ENCODE measurements around the gene DDX21.
"Not testable (repeated sequence)": the region's sequence is repeated elsewhere in the genome, so short reads cannot be mapped to it uniquely, and the experiment has no call there.

DDX21 gene

DNA sequence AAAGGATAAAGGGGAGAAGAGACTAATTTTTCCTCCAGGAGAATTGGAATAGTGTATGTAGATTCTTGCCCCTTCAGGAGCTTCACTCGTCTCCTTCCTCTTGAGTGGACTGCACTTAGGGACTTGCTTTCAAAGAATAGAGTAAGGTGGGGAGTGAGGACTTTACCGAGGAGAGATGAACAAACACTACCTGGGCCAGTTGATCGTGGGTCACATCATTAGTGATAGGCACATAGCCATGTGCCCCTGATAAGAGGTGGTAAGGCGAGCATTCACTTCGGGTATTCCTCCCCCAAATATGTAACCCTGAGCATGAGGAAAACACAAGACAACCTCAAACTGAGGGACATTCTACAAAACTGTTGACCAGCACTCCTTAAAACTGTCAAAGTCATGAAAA lies 18.0 kb downstream of the DDX21 start:
- TF ChIP-seq, protein P1, sequence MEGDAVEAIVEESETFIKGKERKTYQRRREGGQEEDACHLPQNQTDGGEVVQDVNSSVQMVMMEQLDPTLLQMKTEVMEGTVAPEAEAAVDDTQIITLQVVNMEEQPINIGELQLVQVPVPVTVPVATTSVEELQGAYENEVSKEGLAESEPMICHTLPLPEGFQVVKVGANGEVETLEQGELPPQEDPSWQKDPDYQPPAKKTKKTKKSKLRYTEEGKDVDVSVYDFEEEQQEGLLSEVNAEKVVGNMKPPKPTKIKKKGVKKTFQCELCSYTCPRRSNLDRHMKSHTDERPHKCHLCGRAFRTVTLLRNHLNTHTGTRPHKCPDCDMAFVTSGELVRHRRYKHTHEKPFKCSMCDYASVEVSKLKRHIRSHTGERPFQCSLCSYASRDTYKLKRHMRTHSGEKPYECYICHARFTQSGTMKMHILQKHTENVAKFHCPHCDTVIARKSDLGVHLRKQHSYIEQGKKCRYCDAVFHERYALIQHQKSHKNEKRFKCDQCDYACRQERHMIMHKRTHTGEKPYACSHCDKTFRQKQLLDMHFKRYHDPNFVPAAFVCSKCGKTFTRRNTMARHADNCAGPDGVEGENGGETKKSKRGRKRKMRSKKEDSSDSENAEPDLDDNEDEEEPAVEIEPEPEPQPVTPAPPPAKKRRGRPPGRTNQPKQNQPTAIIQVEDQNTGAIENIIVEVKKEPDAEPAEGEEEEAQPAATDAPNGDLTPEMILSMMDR (IDR thresholded peaks at IDR 0.05; ENCODE audit: low read depth, low read length): no peak
- no peak for DNase-seq (ENCODE audit: extremely low read depth, low read depth)

DNA sequence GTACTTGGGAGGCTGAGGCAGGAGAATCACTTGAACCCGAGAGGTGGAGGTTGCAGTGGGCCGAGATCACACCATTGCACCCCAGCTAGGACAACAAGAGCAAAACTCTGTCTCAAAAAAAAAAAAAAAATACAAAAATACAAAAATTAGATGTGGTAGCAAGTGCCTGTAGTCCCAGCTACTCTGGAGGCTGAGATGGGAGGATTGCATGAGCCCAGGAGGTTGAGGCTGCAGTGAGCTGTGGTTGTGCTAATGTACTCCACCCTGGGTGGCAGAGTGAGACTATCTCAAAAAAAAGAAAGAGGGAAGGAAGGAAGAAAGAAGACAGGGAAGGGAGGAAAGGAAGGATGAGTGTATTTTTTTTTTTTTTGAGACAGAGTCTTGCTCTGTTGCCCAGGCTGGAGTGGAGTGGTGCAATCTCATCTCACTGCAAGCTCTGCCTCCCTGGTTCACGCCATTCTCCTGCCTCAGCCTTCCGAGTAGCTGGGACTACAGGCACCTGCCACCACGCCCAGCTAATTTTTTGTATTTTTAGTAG lies 20.0 kb downstream of the DDX21 start:
- not testable (repeated sequence) for DNase-seq (ENCODE audit: extremely low read depth, low read depth)

DNA sequence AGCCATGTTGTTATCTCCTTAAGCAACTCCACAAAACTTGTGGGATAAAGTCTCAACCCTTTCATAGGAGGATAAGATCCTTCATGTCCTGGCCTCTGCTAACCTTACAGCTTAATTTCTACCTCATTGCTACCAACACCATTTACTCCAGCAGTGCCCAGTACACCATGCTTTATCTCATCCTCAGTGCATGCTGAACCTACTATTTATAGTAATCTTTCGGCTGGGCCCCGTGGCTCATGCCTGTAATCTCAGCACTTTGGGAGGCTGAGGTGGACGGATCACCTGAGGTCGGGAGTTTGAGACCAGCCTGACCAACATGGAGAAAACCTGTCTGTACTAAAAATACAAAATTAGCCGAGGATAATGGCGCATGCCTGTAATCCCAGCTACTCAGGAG lies 23.8 kb downstream of the DDX21 start:
- not testable (repeated sequence) for DNase-seq (ENCODE audit: extremely low read depth, low read depth)

DNA sequence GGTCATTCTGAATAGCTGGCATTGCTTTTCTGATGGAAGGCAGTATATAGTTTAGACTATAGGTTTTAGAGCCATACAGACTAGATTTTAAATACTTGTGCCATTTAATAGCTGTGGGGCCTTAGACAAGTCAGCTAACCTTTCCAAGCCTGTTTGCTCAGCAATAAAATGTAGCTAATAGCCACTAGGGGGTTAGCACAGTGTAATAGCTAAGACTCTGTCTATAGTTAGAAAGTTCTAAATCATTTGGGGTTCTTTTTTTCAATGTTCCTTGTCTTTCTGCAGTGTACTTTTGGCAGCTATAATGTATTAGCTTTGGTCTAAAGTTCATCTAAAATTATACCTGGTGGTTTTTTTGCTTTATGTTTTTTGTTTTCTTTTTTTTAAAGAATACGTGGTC lies 25.1 kb downstream of the DDX21 start:
- DNase-seq (ENCODE audit: extremely low read depth, low read depth): no peak
- TF ChIP-seq, protein P1 (IDR thresholded peaks at IDR 0.05; ENCODE audit: low read depth, low read length): peak; percentile 8; the same call in 1 of the 2 replicates

DNA sequence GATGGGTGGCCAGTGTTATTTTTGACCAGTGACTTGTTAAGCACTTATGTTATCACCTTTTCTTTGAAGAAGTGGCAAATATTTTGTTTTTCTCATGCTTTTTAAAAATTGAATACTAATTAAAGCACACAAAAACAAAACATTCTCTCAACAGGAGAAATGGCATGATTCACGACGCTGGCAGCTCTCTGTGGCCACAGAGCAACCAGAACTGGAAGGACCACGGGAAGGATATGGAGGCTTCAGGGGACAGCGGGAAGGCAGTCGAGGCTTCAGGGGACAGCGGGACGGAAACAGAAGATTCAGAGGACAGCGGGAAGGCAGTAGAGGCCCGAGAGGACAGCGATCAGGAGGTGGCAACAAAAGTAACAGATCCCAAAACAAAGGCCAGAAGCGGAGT lies 26.4 kb downstream of the DDX21 start:
- TF ChIP-seq, protein P1 (IDR thresholded peaks at IDR 0.05; ENCODE audit: low read depth, low read length): no peak
- DNase-seq (ENCODE audit: extremely low read depth, low read depth): no peak

DNA sequence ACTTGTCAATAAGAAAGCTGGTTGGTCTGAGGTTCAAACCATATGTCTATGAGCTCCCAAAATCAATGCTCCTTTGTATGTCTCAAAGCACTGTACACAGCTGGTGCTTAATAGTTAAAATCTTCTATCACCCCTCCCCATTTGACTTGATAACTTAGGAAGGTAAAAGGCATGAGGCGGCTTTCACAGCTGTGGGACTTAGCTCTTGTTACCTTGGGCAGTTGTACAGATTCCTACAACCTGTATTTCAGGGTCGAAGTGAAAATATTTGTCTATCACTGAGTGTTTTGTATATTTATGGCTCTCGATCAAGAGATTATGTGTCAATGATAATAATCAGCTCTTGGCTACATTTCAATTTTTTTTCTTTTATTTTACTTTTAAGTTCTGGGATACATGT lies 31.6 kb downstream of the DDX21 start:
- TF ChIP-seq, protein P1 (IDR thresholded peaks at IDR 0.05; ENCODE audit: low read depth, low read length): no peak
- DNase-seq (ENCODE audit: extremely low read depth, low read depth): no peak

DNA sequence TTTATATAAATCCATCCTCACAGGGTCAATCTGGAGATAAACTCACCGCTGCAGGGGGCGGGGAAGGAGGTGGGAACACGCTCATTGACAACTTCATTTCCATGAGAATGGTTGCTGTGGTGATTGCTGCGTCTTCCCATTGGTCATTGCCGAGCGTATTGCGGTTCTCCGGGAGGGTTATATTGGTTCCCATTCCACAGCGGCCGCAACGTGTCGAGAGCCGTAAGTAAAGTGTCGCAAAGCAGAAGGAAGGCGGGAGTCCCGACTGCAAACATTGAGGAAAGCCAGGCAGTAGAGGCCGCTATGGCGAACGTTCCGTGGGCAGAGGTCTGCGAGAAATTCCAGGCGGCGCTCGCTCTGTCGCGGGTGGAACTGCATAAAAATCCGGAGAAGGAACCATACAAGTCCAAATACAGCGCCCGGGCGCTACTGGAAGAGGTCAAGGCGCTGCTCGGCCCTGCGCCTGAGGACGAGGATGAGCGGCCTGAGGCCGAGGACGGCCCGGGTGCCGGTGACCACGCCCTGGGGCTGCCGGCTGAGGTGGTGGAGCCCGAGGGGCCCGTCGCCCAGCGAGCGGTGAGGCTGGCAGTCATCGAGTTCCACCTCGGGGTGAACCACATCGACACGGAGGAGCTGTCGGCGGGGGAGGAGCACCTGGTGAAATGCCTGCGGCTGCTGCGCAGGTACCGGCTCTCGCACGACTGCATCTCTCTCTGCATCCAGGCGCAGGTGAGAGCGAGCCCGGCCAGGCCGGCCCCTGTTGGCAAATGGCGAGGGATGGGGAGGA lies 32.8 kb downstream of the DDX21 start, which contains the start of gene KIFBP:
Gene KIFBP (plus strand): TSS at position 274 of the 787 bp plus-strand sequence. CDS start 30 bp downstream, at position 304.
- peak; percentile 93 for DNase-seq (ENCODE audit: extremely low read depth, low read depth)
- TF ChIP-seq, protein P1 (IDR thresholded peaks at IDR 0.05; ENCODE audit: low read depth, low read length): peak; percentile 71

DNA sequence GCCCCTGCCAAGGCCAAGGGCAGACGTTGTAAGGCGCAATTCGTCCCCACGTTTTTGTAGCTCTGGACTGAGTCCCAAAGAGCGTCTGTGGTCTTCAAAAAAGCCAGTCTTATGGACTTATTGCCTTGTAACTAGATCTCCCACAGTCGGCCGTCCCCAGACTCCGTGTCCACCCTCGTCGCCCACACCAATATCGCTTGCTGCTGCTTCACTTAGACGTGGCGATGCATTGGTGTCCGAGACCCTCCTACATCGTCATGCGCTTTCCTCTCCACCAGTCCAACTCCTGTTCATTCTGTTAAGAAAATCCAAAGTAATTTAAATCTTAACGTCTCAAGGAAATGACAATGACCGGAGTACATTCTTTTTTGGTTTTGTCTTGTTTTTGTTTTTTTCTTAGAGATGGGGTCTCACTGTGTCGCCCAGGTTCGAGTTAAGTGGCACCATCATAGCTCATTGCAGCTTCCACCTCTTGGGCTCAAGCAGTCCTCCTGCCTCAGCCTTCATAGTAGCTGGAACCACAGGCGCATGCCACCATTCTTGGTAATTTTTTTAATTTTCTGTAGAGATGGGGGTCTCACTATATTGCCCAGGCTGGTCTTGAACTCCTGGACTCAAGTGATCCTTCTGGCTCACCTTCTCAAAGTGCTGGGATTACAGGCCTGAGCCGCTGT lies 33.5 kb downstream of the DDX21 start:
- DNase-seq (ENCODE audit: extremely low read depth, low read depth): no peak
- TF ChIP-seq, protein P1 (IDR thresholded peaks at IDR 0.05; ENCODE audit: low read depth, low read length): no peak

Measured in AG09319 (cell line).